WTC11 (cell line): ENCODE results near the gene POMGNT1. TPM values are rescaled to one million over a fixed set of nuclear protein-coding genes. Genes with fewer than 3 reads are reported as not detected.

Experiments used
- ATAC-seq: fragments of 200-7000 bp; cut with Tn5 transposase; 2 replicates; pipeline ENCODE4 v1.10.0; 2021; ENCODE audit warnings: mild to moderate bottlenecking, moderate library complexity
- CTCF ChIA-PET: fragments of 300-600 bp; sonication (Branson Sonifier 250); formaldehyde crosslinking; loops from one replicate; lab custom pipeline; 2021; ENCODE audit warnings: antibody characterized with exemption; lab: Charles Lee
- POLR2A ChIA-PET: fragments of 350-600 bp; sonication (Branson Sonifier 250); formaldehyde crosslinking; loops from one replicate; lab custom pipeline; 2021; ENCODE audit warnings: antibody characterized with exemption; lab: Charles Lee
- DNase-seq: peaks from one replicate; pipeline ENCODE4 v3.0.0; 2021; ENCODE audit warnings: low spot score
- H3K27ac Mint-ChIP-seq: 2 replicates; pipeline ENCODE4 v1.8.0; 2021; ENCODE audit warnings: mixed read lengths
- H3K27me3 Mint-ChIP-seq: 2 replicates; pipeline ENCODE4 v1.8.0; 2021; ENCODE audit warnings: low read depth, mild to moderate bottlenecking, moderate library complexity, mixed read lengths
- H3K36me3 Mint-ChIP-seq: 2 replicates; pipeline ENCODE4 v1.8.0; 2021; ENCODE audit warnings: mixed read lengths
- H3K4me1 Mint-ChIP-seq: 2 replicates; pipeline ENCODE4 v1.8.0; 2022; ENCODE audit warnings: mixed read lengths
- H3K4me3 Mint-ChIP-seq: 2 replicates; pipeline ENCODE4 v1.8.0; 2021; ENCODE audit warnings: mild to moderate bottlenecking, moderate library complexity, mixed read lengths
- H3K9me3 Mint-ChIP-seq: 2 replicates; pipeline ENCODE4 v1.8.0; 2021; ENCODE audit warnings: mixed read lengths
- AR ChIP-seq: fragments of 250-450 bp; sonication (Bioruptor Pico); IDR thresholded peaks from 2 replicates; pipeline ENCODE4 v1.9.0; 2021; ENCODE audit warnings: mild to moderate bottlenecking
- ARID4B ChIP-seq: sonication (generic); formaldehyde crosslinking; IDR thresholded peaks from 2 replicates; pipeline ENCODE4 v1.8.0; 2023; ENCODE audit warnings: missing genetic modification reagents, mild to moderate bottlenecking, borderline replicate concordance
- CBFB ChIP-seq: sonication (generic); formaldehyde crosslinking; IDR thresholded peaks from 2 replicates; pipeline ENCODE4 v1.8.1; 2022; ENCODE audit warnings: mild to moderate bottlenecking, low read depth, missing genetic modification reagents
- CTCF ChIP-seq: fragments of 200-600 bp; IDR thresholded peaks from 2 replicates; pipeline ENCODE4 v1.8.0; 2022; ENCODE audit warnings: antibody characterized with exemption
- HMGXB4 ChIP-seq: sonication (generic); formaldehyde crosslinking; IDR thresholded peaks from 2 replicates; pipeline ENCODE4 v1.8.1; 2023; ENCODE audit warnings: mild to moderate bottlenecking, moderate library complexity, missing genetic modification reagents
- JUN ChIP-seq: sonication (generic); formaldehyde crosslinking; IDR thresholded peaks from 2 replicates; pipeline ENCODE4 v1.8.0; 2023; ENCODE audit warnings: mild to moderate bottlenecking, missing genetic modification reagents
- OVOL2 ChIP-seq: fragments of 250-450 bp; sonication (Bioruptor Pico); IDR thresholded peaks from 2 replicates; pipeline ENCODE4 v1.9.0; 2021; ENCODE audit warnings: mild to moderate bottlenecking, borderline replicate concordance
- PRDM15 ChIP-seq: sonication (generic); formaldehyde crosslinking; IDR thresholded peaks from 2 replicates; pipeline ENCODE4 v1.8.0; 2022; ENCODE audit warnings: missing genetic modification reagents
- RELA ChIP-seq: sonication (generic); formaldehyde crosslinking; IDR thresholded peaks from 2 replicates; pipeline ENCODE4 v1.8.1; 2022; ENCODE audit warnings: missing genetic modification reagents, mild to moderate bottlenecking, borderline replicate concordance
- TEAD4 ChIP-seq: sonication (generic); formaldehyde crosslinking; IDR thresholded peaks from 2 replicates; pipeline ENCODE4 v1.8.0; 2022; ENCODE audit warnings: mild to moderate bottlenecking, missing genetic modification reagents
- ZNF317 ChIP-seq: sonication (generic); formaldehyde crosslinking; IDR thresholded peaks from 2 replicates; pipeline ENCODE4 v1.8.1; 2023; ENCODE audit warnings: low read depth, mild to moderate bottlenecking, moderate library complexity, missing genetic modification reagents, borderline replicate concordance
- ZNF532 ChIP-seq: fragments of 250-450 bp; sonication (Bioruptor Pico); IDR thresholded peaks from 2 replicates; pipeline ENCODE4 v1.9.0; 2021; ENCODE audit warnings: mild to moderate bottlenecking, borderline replicate concordance
- ZNF671 ChIP-seq: fragments of 250-450 bp; sonication (Bioruptor Pico); IDR thresholded peaks from 2 replicates; pipeline ENCODE4 v1.8.0; 2021; ENCODE audit warnings: mild to moderate bottlenecking
- total RNA-seq: library from RNA; stranded (reverse); gene quantifications from 3 replicates; pipeline ENCODE4 v1.2.3, GENCODE V29; 2021

Gene POMGNT1
- total RNA-seq, 1 experiment from 2014 or later = 42.5 TPM

GRCh38 chr1:46188295-46189030 is 9.8 kb downstream of the POMGNT1 start (continued):
- TF ChIP-seq HMGXB4 (CRISPR knock-in tag) = no peak
- TF ChIP-seq, all 79 proteins: peak for 0

GRCh38 chr1:46187106-46187869 is 10.9 kb downstream of the POMGNT1 start:
- no peaks in the 10 kb centered on the region for H3K9me3 Mint-ChIP-seq
- H3K4me3 Mint-ChIP-seq = no peak overlapping the region
- H3K27me3 Mint-ChIP-seq = no peaks in the 10 kb centered on the region
- ChIA-PET CTCF (interaction anchor here (0.6 to 1.4 kb wide), 4 partner anchors 36 to 60 kb away, joined by 3 to 6 read pairs (median 4); no protein-coding TSS in a partner anchor), POLR2A (no interaction called here)
- H3K36me3 Mint-ChIP-seq = peaks cover 12% of the 10 kb centered on the region
- ATAC-seq = no peak
- H3K4me1 Mint-ChIP-seq = 0 out of 2 replicates have a peak, but pooled peaks cover 4% of the 10 kb centered on the region
- H3K27ac Mint-ChIP-seq = no peak overlapping the region
- no peak for DNase-seq
- TF ChIP-seq ZNF317 (no peak), ZNF671 (no peak), ARID4B (CRISPR knock-in tag) (no peak), OVOL2 (CRISPR knock-in tag) (no peak), PRDM15 (CRISPR knock-in tag) (no peak), ZNF532 (CRISPR knock-in tag) (no peak), AR (CRISPR knock-in tag) (no peak), CTCF (no peak), RELA (CRISPR knock-in tag) (no peak), CBFB (CRISPR knock-in tag) (no peak), JUN (no peak), TEAD4 (CRISPR knock-in tag) (no peak)
